Measurements from ENCODE around the gene NUDT14.

GRCh38 chr14:105201925-105202513 lies 20.9 kb upstream of the NUDT14 start:
- no peak for TF ChIP-seq CTCF (IDR thresholded peaks at IDR 0.05)
- TF ChIP-seq ZFX (IDR thresholded peaks at IDR 0.05; ENCODE audit: borderline replicate concordance), result no peak

All from 22Rv1 (cell line).